Mesothelial cell of epicardium (in vitro differentiated cells): Measurements from ENCODE around the gene CD300E. TPM values are rescaled to one million over a fixed set of nuclear protein-coding genes. Genes with fewer than 3 reads are reported as not detected.

Source experiments
- DNase-seq, 2 experiments: peaks; one replicate each; pipeline ENCODE4 v3.0.0; 2021; ENCODE audit warnings: low spot score in 2 of 2; ENCODE audit not compliant: unreplicated experiment in 2 of 2
- H3K27ac Mint-ChIP-seq: 2 replicates; pipeline ENCODE4 v1.8.0; 2021; ENCODE audit warnings: mixed read lengths
- H3K27me3 Mint-ChIP-seq: 2 replicates; pipeline ENCODE4 v1.8.0; 2021; ENCODE audit warnings: low read depth, mixed read lengths
- H3K36me3 Mint-ChIP-seq: 2 replicates; pipeline ENCODE4 v1.8.0; 2021; ENCODE audit warnings: mixed read lengths
- H3K4me1 Mint-ChIP-seq: 2 replicates; pipeline ENCODE4 v1.8.0; 2021; ENCODE audit warnings: mixed read lengths
- H3K4me3 Mint-ChIP-seq: 2 replicates; pipeline ENCODE4 v1.8.0; 2021; ENCODE audit warnings: mild to moderate bottlenecking, moderate library complexity, mixed read lengths
- H3K9me3 Mint-ChIP-seq: 2 replicates; pipeline ENCODE4 v1.8.0; 2021; ENCODE audit warnings: mixed read lengths
- CTCF ChIP-seq: fragments of 200-600 bp; sonication (generic); IDR thresholded peaks from one replicate; pipeline ENCODE4 v1.5.0; 2021; ENCODE audit warnings: antibody characterized with exemption; ENCODE audit not compliant: unreplicated experiment
- total RNA-seq: library from RNA; stranded (reverse); gene quantifications from 3 replicates; pipeline ENCODE4 v1.2.1, GENCODE V29; 2021

CD300E gene
- total RNA-seq, 1 donor from 2014 or later = not detected

GRCh38 chr17:74598346-74599022, 25.1 kb downstream of the CD300E start:
- no peak for DNase-seq

GRCh38 chr17:74597069-74597790, 26.3 kb downstream of the CD300E start:
- Mint-ChIP-seq H3K4me3 (no peak overlapping the region), H3K36me3 (no peaks in the 10 kb centered on the region), H3K9me3 (no peaks in the 10 kb centered on the region), H3K27me3 (peaks cover 46% of the 10 kb centered on the region), H3K4me1 (peaks cover 3% of the 10 kb centered on the region), H3K27ac (no peak overlapping the region)
- no peak for DNase-seq
- TF ChIP-seq CTCF = peak; percentile 29

More at GRCh38 chr17:74598346-74599022, 25.1 kb downstream of the CD300E start:
- no peak overlapping the region for H3K4me3 Mint-ChIP-seq
- no peak overlapping the region for H3K27ac Mint-ChIP-seq
- no peaks in the 10 kb centered on the region for H3K36me3 Mint-ChIP-seq
- peaks cover 43% of the 10 kb centered on the region for H3K27me3 Mint-ChIP-seq
- H3K9me3 Mint-ChIP-seq = no peaks in the 10 kb centered on the region
- no peak for TF ChIP-seq CTCF
- peaks cover 3% of the 10 kb centered on the region for H3K4me1 Mint-ChIP-seq

GRCh38 chr17:74595037-74595750, 28.3 kb downstream of the CD300E start:
- Mint-ChIP-seq H3K9me3 (no peaks in the 10 kb centered on the region), H3K4me1 (peaks cover 3% of the 10 kb centered on the region), H3K36me3 (no peaks in the 10 kb centered on the region), H3K4me3 (no peak overlapping the region), H3K27me3 (peaks cover 37% of the 10 kb centered on the region), H3K27ac (no peak overlapping the region)
- no peak for DNase-seq
- no peak for TF ChIP-seq CTCF

- TF ChIP-seq CTCF = no peak
- no peak within 1 kb of the TSS for H3K27ac Mint-ChIP-seq
- H3K4me3 Mint-ChIP-seq = no peak within 1 kb of the TSS
Observed at GRCh38 chr17:74592087-74592990, 31.2 kb downstream of the CD300E start, which contains the start of gene CD300LD. TSS of gene CD300LD (minus strand) at chr17:74592283. CDS start at chr17:74592202, 81 bp downstream.

GRCh38 chr17:74591503-74591902, 32.0 kb downstream of the CD300E start:
- no peak for DNase-seq
- Mint-ChIP-seq H3K36me3 (no peaks in the 10 kb centered on the region), H3K4me1 (no peaks in the 10 kb centered on the region), H3K27me3 (peaks cover 27% of the 10 kb centered on the region), H3K4me3 (no peak overlapping the region), H3K27ac (no peak overlapping the region), H3K9me3 (no peaks in the 10 kb centered on the region)
- TF ChIP-seq CTCF = no peak

More at GRCh38 chr17:74592087-74592990, 31.2 kb downstream of the CD300E start, which contains the start of gene CD300LD:
- H3K36me3 Mint-ChIP-seq = no peaks in the 10 kb centered on the region
- no peaks in the 10 kb centered on the region for H3K9me3 Mint-ChIP-seq
- no peaks in the 10 kb centered on the region for H3K4me1 Mint-ChIP-seq
- peaks cover 34% of the 10 kb centered on the region for H3K27me3 Mint-ChIP-seq
- DNase-seq = no peak
